ENCODE results near the gene QPRT. TPM values are rescaled to one million over a fixed set of nuclear protein-coding genes. Genes with fewer than 3 reads are reported as not detected.
A peak's percentile ranks its signal among the peaks of the same experiment; 100 is the strongest.
"Not testable (repeated sequence)": the region's sequence is repeated elsewhere in the genome, so short reads cannot be mapped to it uniquely, and the experiment has no call there.

The QPRT gene
- total and polyA plus RNA-seq, 2 experiments from 2014 or later = 65.4 to 128 TPM

DNA sequence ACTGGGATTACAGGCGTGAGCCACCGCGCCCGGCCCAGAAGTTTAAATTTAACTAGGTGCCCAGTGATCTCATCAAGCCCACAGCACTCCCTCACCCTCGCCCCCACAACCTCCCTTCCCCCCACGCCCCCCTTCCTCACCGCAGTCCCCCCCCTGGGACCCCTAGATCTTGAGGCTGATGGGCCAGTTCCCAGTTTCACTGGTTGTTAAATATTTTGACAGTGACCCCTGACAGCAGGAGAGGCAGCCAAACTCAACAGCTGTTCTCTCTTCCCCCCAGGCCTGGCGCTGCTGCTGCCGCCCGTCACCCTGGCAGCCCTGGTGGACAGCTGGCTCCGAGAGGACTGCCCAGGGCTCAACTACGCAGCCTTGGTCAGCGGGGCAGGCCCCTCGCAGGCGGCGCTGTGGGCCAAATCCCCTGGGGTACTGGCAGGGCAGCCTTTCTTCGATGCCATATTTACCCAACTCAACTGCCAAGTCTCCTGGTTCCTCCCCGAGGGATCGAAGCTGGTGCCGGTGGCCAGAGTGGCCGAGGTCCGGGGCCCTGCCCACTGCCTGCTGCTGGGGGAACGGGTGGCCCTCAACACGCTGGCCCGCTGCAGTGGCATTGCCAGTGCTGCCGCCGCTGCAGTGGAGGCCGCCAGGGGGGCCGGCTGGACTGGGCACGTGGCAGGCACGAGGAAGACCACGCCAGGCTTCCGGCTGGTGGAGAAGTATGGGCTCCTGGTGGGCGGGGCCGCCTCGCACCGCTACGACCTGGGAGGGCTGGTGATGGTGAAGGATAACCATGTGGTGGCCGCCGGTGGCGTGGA lies 15.6 kb downstream of the QPRT start:
- H3K27me3 Mint-ChIP-seq (ENCODE audit: insufficient read depth, low read depth, poor library complexity) = peaks cover 24% of the 10 kb centered on the region
- H3K9me3 Mint-ChIP-seq = peaks cover 15% of the 10 kb centered on the region
- H3K4me3 ChIP-seq = no peak overlapping the region
- H2AFZ ChIP-seq = no peak overlapping the region
- peaks cover 14% of the 10 kb centered on the region for H3K4me1 Mint-ChIP-seq
- H3K79me2 ChIP-seq (replicated peaks; ENCODE audit: insufficient read depth) = peaks cover 45% of the 10 kb centered on the region
- 0 out of 2 replicates have a peak, but pooled peaks cover 4% of the 10 kb centered on the region for H3K36me3 ChIP-seq (ENCODE audit: insufficient read depth)
- no peak overlapping the region for H3K4me3 Mint-ChIP-seq
- peaks cover 12% of the 10 kb centered on the region for H3K4me1 ChIP-seq (ENCODE audit: insufficient read depth)
- H4K20me1 ChIP-seq (replicated peaks; ENCODE audit: insufficient read depth) = peaks cover 8% of the 10 kb centered on the region
- ATAC-seq (no peak), DNase-seq (ENCODE audit: low spot score) (no peak)
- 0 out of 2 replicates have a peak overlapping the region, but pooled peaks have one; percentile 31 for H3K27ac Mint-ChIP-seq
- no peak overlapping the region for H3K27ac ChIP-seq (ENCODE audit: low read depth)
- H3F3A ChIP-seq (replicated peaks; ENCODE audit: low read depth) = peaks cover 34% of the 10 kb centered on the region
- no peaks in the 10 kb centered on the region for H3K9me2 ChIP-seq (ENCODE audit: insufficient read depth)
- TF ChIP-seq EZH2phosphoT487 (IDR thresholded peaks at IDR 0.05; ENCODE audit: unreplicated experiment) (no peak), NANOG (IDR thresholded peaks at IDR 0.05; ENCODE audit: borderline replicate concordance) (no peak), STAT1 (IDR thresholded peaks at IDR 0.05; ENCODE audit: unreplicated experiment) (no peak), ZNF114 (CRISPR knock-in tag; IDR thresholded peaks at IDR 0.05) (no peak), REST (IDR thresholded peaks at IDR 0.05; ENCODE audit: unreplicated experiment) (no peak), EZH2 (IDR thresholded peaks at IDR 0.05; ENCODE audit: low read depth, unreplicated experiment) (no peak), CREB1 (CRISPR knock-in tag; IDR thresholded peaks at IDR 0.05; ENCODE audit: low read depth) (no peak), ZNF331 (CRISPR knock-in tag; IDR thresholded peaks at IDR 0.05; ENCODE audit: low read depth) (no peak), JUNB (IDR thresholded peaks at IDR 0.05; ENCODE audit: unreplicated experiment) (no peak)
- TF ChIP-seq, protein P1, sequence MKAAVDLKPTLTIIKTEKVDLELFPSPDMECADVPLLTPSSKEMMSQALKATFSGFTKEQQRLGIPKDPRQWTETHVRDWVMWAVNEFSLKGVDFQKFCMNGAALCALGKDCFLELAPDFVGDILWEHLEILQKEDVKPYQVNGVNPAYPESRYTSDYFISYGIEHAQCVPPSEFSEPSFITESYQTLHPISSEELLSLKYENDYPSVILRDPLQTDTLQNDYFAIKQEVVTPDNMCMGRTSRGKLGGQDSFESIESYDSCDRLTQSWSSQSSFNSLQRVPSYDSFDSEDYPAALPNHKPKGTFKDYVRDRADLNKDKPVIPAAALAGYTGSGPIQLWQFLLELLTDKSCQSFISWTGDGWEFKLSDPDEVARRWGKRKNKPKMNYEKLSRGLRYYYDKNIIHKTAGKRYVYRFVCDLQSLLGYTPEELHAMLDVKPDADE (IDR thresholded peaks at IDR 0.05) = no peak
- TF ChIP-seq, protein P2, sequence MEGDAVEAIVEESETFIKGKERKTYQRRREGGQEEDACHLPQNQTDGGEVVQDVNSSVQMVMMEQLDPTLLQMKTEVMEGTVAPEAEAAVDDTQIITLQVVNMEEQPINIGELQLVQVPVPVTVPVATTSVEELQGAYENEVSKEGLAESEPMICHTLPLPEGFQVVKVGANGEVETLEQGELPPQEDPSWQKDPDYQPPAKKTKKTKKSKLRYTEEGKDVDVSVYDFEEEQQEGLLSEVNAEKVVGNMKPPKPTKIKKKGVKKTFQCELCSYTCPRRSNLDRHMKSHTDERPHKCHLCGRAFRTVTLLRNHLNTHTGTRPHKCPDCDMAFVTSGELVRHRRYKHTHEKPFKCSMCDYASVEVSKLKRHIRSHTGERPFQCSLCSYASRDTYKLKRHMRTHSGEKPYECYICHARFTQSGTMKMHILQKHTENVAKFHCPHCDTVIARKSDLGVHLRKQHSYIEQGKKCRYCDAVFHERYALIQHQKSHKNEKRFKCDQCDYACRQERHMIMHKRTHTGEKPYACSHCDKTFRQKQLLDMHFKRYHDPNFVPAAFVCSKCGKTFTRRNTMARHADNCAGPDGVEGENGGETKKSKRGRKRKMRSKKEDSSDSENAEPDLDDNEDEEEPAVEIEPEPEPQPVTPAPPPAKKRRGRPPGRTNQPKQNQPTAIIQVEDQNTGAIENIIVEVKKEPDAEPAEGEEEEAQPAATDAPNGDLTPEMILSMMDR (conservative IDR thresholded peaks at IDR 0.05; ENCODE audit: low read depth in 2 of 2) = no peak
- H3K27me3 ChIP-seq (ENCODE audit: insufficient read depth) = no peaks in the 10 kb centered on the region
- peaks cover 58% of the 10 kb centered on the region for H3K36me3 Mint-ChIP-seq (ENCODE audit: low read depth)
- no peak overlapping the region for H3K4me2 ChIP-seq

GRCh38 chr16:29695675-29696074 lies 16.7 kb downstream of the QPRT start:
- peaks cover 27% of the 10 kb centered on the region for H3F3A ChIP-seq (replicated peaks; ENCODE audit: low read depth)
- not testable (repeated sequence) for ATAC-seq; H3K4me3 ChIP-seq; H2AFZ ChIP-seq; H3K36me3 ChIP-seq (ENCODE audit: insufficient read depth); DNase-seq (ENCODE audit: low spot score); H3K4me2 ChIP-seq; H3K27ac ChIP-seq (ENCODE audit: low read depth); H3K4me3 Mint-ChIP-seq; H3K9me2 ChIP-seq (ENCODE audit: insufficient read depth); H4K20me1 ChIP-seq (replicated peaks; ENCODE audit: insufficient read depth); H3K27me3 ChIP-seq (ENCODE audit: insufficient read depth); H3K27ac Mint-ChIP-seq
- H3K27me3 Mint-ChIP-seq (ENCODE audit: insufficient read depth, low read depth, poor library complexity) = peaks cover 28% of the 10 kb centered on the region
- H3K4me1 Mint-ChIP-seq = peaks cover 17% of the 10 kb centered on the region
- peaks cover 34% of the 10 kb centered on the region for H3K79me2 ChIP-seq (replicated peaks; ENCODE audit: insufficient read depth)
- H3K36me3 Mint-ChIP-seq (ENCODE audit: low read depth) = peaks cover 47% of the 10 kb centered on the region
- H3K4me1 ChIP-seq (ENCODE audit: insufficient read depth) = peaks cover 13% of the 10 kb centered on the region
- H3K9me3 Mint-ChIP-seq = peaks cover 15% of the 10 kb centered on the region

Measured in GM23338 (cell line).